ENCODE measurements around the gene LILRA5.
"Not testable (repeated sequence)": the region's sequence is repeated elsewhere in the genome, so short reads cannot be mapped to it uniquely, and the experiment has no call there.

DNA sequence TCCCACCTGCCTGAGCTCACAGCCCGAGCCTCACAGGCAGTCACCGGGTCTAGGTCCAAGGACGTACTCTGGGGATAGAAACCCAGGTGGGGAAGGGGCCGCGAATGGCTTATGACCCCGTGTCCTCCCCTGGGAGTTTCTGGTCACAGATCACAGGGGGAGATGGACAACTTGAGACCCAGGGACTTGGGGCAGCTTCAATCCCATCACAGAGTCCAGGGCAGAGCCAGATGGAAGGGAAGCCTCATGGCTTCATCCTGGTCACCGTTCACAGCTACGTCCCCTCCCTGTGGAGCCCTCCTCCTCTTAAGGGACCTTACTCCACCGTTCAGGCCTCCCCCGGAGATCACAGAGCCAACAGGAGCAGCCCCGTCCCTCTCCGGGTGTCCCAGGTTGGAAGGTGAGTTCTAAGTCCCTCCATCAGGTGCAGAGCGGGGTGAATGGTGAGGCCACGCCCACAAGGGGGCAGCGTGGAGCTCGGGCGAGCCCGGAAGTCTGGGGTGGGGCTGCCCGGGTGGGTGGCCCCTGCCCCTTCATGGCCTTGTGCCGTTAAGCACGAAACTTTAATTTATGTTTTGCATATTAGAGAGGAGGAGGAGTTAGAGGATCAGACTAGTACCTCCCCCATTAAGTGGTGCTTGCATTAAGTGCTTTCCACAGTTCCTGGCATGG lies 46.3 kb upstream of the LILRA5 start:
- not testable (repeated sequence) for TF ChIP-seq EZH2 (IDR thresholded peaks at IDR 0.05; ENCODE audit: low read depth, low read length, severe bottlenecking); GABPA (IDR thresholded peaks at IDR 0.05; ENCODE audit: borderline replicate concordance, insufficient read depth, low read length); JUN (IDR thresholded peaks at IDR 0.05; ENCODE audit: low read depth, low read length); NRF1 (IDR thresholded peaks at IDR 0.05; ENCODE audit: low read depth, low read length); RNF2 (IDR thresholded peaks at IDR 0.05; ENCODE audit: borderline replicate concordance, low read depth, low read length, missing control alignments, poor library complexity, severe bottlenecking); EP300 (IDR thresholded peaks at IDR 0.05; ENCODE audit: borderline replicate concordance in 1 of 2, low read depth in 2 of 2, low read length in 2 of 2); CHD2 (IDR thresholded peaks at IDR 0.05; ENCODE audit: low read length); ZNF274 (IDR thresholded peaks at IDR 0.05; ENCODE audit: borderline replicate concordance, extremely low read depth, low read length); POLR2AphosphoS5 (IDR thresholded peaks at IDR 0.05; ENCODE audit: low read depth, low read length)
- TF ChIP-seq, protein P1, sequence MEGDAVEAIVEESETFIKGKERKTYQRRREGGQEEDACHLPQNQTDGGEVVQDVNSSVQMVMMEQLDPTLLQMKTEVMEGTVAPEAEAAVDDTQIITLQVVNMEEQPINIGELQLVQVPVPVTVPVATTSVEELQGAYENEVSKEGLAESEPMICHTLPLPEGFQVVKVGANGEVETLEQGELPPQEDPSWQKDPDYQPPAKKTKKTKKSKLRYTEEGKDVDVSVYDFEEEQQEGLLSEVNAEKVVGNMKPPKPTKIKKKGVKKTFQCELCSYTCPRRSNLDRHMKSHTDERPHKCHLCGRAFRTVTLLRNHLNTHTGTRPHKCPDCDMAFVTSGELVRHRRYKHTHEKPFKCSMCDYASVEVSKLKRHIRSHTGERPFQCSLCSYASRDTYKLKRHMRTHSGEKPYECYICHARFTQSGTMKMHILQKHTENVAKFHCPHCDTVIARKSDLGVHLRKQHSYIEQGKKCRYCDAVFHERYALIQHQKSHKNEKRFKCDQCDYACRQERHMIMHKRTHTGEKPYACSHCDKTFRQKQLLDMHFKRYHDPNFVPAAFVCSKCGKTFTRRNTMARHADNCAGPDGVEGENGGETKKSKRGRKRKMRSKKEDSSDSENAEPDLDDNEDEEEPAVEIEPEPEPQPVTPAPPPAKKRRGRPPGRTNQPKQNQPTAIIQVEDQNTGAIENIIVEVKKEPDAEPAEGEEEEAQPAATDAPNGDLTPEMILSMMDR (IDR thresholded peaks at IDR 0.05; ENCODE audit: control extremely low read depth in 1 of 3, insufficient read depth in 1 of 3, low read depth in 1 of 3, low read length in 3 of 3): peak; percentile 3 to 12 (median 7); a peak in 2 of 4 replicates

Measured in H1 (cell line).